HepG2 (cell line): ENCODE results near the gene ZNF777. TPM values are rescaled to one million over a fixed set of nuclear protein-coding genes. Genes with fewer than 3 reads are reported as not detected.

Experiments
- ATAC-seq: fragments of 200-7000 bp; cut with Tn5 transposase; 3 replicates; pipeline ENCODE4 v1.9.1; 2020; ENCODE audit warnings: mild to moderate bottlenecking, moderate library complexity
- BruUV-seq: library from RNA; stranded (reverse); fragments of 400-500 nt; replicated peaks from 2 replicates; lab custom pipeline; 2021; lab: Mats Ljungman, UMichigan
- CTCF ChIA-PET: fragments of 300-600 bp; formaldehyde crosslinking; extraction: SDS; loops from one replicate; lab custom pipeline; 2021; ENCODE audit warnings: low total read pairs, inconsistent platforms, low intra/inter-chr PET ratio; lab: Yijun Ruan, JAX
- POLR2A ChIA-PET: fragments of 350-600 bp; sonication (Branson Sonifier 250); formaldehyde crosslinking; loops from one replicate; lab custom pipeline; 2020; ENCODE audit warnings: antibody characterized with exemption, inconsistent platforms; lab: Yijun Ruan, JAX
- DNase-seq: peaks from one replicate; pipeline ENCODE4 v3.0.0-alpha.2; 2015; ENCODE audit warnings: low spot score
- FAIRE-seq: peaks from 3 replicates; lab custom pipeline; 2011; peaks lifted over from hg19 to GRCh38; lab: Jason Lieb, UNC
- H2AFZ ChIP-seq: one replicate; pipeline ENCODE4 v1.6.1; 2011; ENCODE audit warnings: low read length, inconsistent platforms
- H3K27ac ChIP-seq: fragments of 300-600 bp; 3 replicates; pipeline ENCODE4 v1.8.0; 2011; ENCODE audit warnings: mixed run types, mild to moderate bottlenecking, mixed read lengths, low read length, inconsistent platforms; ENCODE audit not compliant: insufficient read depth; ENCODE audit errors: extremely low read length
- H3K27me3 ChIP-seq, 2 experiments: fragments of 200-600 bp in 1 of 2; 2 replicates in 1 of 2; 3 replicates in 1 of 2; pipeline versions ENCODE4 v1.6.0 to v1.8.0; 2011; ENCODE audit warnings: low read length in 2 of 2, mild to moderate bottlenecking in 2 of 2, moderate library complexity in 2 of 2, inconsistent platforms in 1 of 2; ENCODE audit not compliant: insufficient read depth in 2 of 2, control insufficient read depth in 1 of 2
- H3K36me3 ChIP-seq, 2 experiments: fragments of 200-600 bp in 1 of 2; replicated peaks in 1 of 2; 2 replicates in 1 of 2; 3 replicates in 1 of 2; pipeline versions ENCODE4 v1.5.1 to v1.8.0; 2011; ENCODE audit warnings: low read length in 2 of 2, inconsistent platforms in 1 of 2; ENCODE audit not compliant: insufficient read depth in 2 of 2, control insufficient read depth in 1 of 2
- H3K4me1 ChIP-seq: 2 replicates; pipeline ENCODE4 v1.5.1; 2012; ENCODE audit warnings: low read length, inconsistent platforms; ENCODE audit not compliant: insufficient read depth
- H3K4me2 ChIP-seq: 2 replicates; pipeline ENCODE4 v1.6.0; 2011; ENCODE audit warnings: low read depth, low read length, inconsistent platforms
- H3K4me3 ChIP-seq, 3 experiments: fragments of 200-600 bp in 1 of 3; sonication (generic), shearing (Covaris generic) in 1 of 3; replicated peaks in 1 of 3; 2 replicates each; pipeline ENCODE4 v1.5.1; 2011 to 2016; ENCODE audit warnings: low read length in 3 of 3, inconsistent platforms in 2 of 3, low read depth in 2 of 3, mild to moderate bottlenecking in 2 of 3, control low read depth in 1 of 3, mixed read lengths in 1 of 3; ENCODE audit not compliant: insufficient read depth in 1 of 3
- H3K79me2 ChIP-seq: one replicate; pipeline ENCODE4 v1.6.1; 2011; ENCODE audit warnings: low read length, inconsistent platforms; ENCODE audit not compliant: insufficient read depth
- H3K9ac ChIP-seq: 2 replicates; pipeline ENCODE4 v1.6.0; 2011; ENCODE audit warnings: mild to moderate bottlenecking, low read depth, low read length, inconsistent platforms; ENCODE audit not compliant: insufficient read depth
- H3K9me3 ChIP-seq: 2 replicates; pipeline ENCODE4 v1.5.1; 2012; ENCODE audit warnings: mild to moderate bottlenecking, low read length
- H4K20me1 ChIP-seq: 2 replicates; pipeline ENCODE4 v1.6.0; 2011; ENCODE audit warnings: inconsistent platforms, mild to moderate bottlenecking, low read length, moderate library complexity; ENCODE audit not compliant: insufficient read depth
- HOXA5 ChIP-seq: sonication (generic); formaldehyde crosslinking; IDR thresholded peaks from 2 replicates; pipeline ENCODE4 v1.4.0; 2020; ENCODE audit warnings: missing genetic modification reagents
- MAFG ChIP-seq: sonication (generic); formaldehyde crosslinking; IDR thresholded peaks from 2 replicates; pipeline ENCODE4 v1.5.1; 2020; ENCODE audit warnings: mild to moderate bottlenecking, missing genetic modification reagents
- MAZ ChIP-seq, 2 experiments: sonication (generic) in 1 of 2; formaldehyde crosslinking in 1 of 2; IDR thresholded peaks; 2 replicates each; pipeline versions ENCODE4 v1.5.0 to v1.6.1; 2012 to 2020; ENCODE audit warnings: low read depth in 2 of 2, mild to moderate bottlenecking in 2 of 2, borderline replicate concordance in 1 of 2, improper control_type of control experiment in 1 of 2, low read length in 1 of 2, missing genetic modification reagents in 1 of 2, moderate library complexity in 1 of 2
- NAIF1 ChIP-seq: sonication (generic); formaldehyde crosslinking; IDR thresholded peaks from 2 replicates; pipeline ENCODE4 v1.5.0; 2020; ENCODE audit warnings: mild to moderate bottlenecking, missing genetic modification reagents, borderline replicate concordance
- PHB2 ChIP-seq: fragments of 450-650 bp; IDR thresholded peaks from 2 replicates; pipeline ENCODE4 v1.6.1; 2018; ENCODE audit not compliant: partially characterized antibody
- TMF1 ChIP-seq: sonication (generic); formaldehyde crosslinking; IDR thresholded peaks from 2 replicates; pipeline ENCODE4 v1.8.1; 2022; ENCODE audit warnings: low read depth, missing genetic modification reagents
- TP53 ChIP-seq: sonication (generic); formaldehyde crosslinking; conservative IDR thresholded peaks from 2 replicates; pipeline ENCODE4 v1.4.0; 2020; ENCODE audit warnings: missing genetic modification reagents
- ZNF737 ChIP-seq: sonication (generic); formaldehyde crosslinking; IDR thresholded peaks from 2 replicates; pipeline ENCODE4 v1.5.0; 2020; ENCODE audit warnings: missing genetic modification reagents, mild to moderate bottlenecking, borderline replicate concordance
- WGBS: methylation state at CpG from one replicate; pipeline ENCODE4 v1.1.6; 2017; ENCODE audit warnings: low lambda C conversion rate; 5-methylcytosine and 5-hydroxymethylcytosine counted together
- in situ Hi-C: cut with HindIII; loops from 2 replicates; pipeline ENCODE4 v1.10.0; 2017; ENCODE audit warnings: low pct_unique_long_range_greater_than_20kb; ENCODE audit not compliant: extremely low pct_ligation_motif_present
- intact Hi-C: fragments of 100-400 bp; cut with micrococcal nuclease; formaldehyde crosslinking; loops from one replicate; pipeline ENCODE4 v1.10.0; 2022; ENCODE audit not compliant: unreplicated experiment
- polyA plus RNA-seq, 8 experiments: library from polyadenylated mRNA; depleted of rRNA in 3 of 8; stranded (reverse) in 7 of 8; unstranded in 1 of 8; fragments of >200 nt; fragmentation: Illumina TruSeq in 4 of 8; extraction: Trizol in 4 of 8; gene quantifications; 2 replicates each; pipeline versions ENCODE4 v1.2.1 to v1.2.3, GENCODE V29; 2011 to 2016; ENCODE audit warnings: low read depth in 4 of 8, missing spikeins in 1 of 8, mixed read lengths in 1 of 8; ENCODE audit not compliant: insufficient read depth in 1 of 8
- total RNA-seq, 5 experiments: library from RNA; depleted of rRNA; stranded (reverse); fragments of >200 nt; fragmentation: Illumina TruSeq; extraction: Trizol; gene quantifications; 2 replicates each; pipeline ENCODE4 v1.2.3, GENCODE V29; 2016; ENCODE audit warnings: low read depth in 1 of 5
- TF ChIP-seq, protein P1 (sequence below): sonication (generic); formaldehyde crosslinking; IDR thresholded peaks from 2 replicates; pipeline ENCODE4 v1.8.0; 2022; ENCODE audit warnings: missing genetic modification reagents, mild to moderate bottlenecking, borderline replicate concordance
- TF ChIP-seq, protein P2 (sequence below): sonication (generic); formaldehyde crosslinking; IDR thresholded peaks from 2 replicates; pipeline ENCODE4 v1.4.0; 2020; ENCODE audit warnings: low read depth, mild to moderate bottlenecking, missing genetic modification reagents

Gene ZNF777
- total and polyA plus RNA-seq, 2 of the 13 experiments (the other 11 are each of a cell fraction or from before 2014, with no cell fraction given) = 3.8 to 6.0 TPM

DNA sequence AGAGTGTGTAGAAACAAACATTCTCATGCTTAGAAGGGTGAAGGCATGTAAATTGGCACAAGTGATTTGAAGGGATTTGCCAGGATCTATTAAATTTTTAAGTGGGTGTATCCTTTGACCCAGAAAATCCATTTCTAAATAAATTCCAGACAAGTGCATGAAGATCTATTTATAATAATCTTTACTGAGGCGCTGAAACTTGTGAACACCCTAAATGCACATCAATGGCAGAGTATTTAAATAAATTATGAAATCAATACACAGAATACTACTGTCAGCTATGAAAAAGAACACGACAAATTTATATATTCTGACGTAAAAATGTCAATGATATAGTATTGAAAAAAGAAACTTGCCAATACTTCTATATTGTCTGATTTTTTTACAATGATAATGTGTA, 17.9 kb downstream of the ZNF777 start:
- Histone ChIP-seq H3K27me3 (no peaks in the 10 kb centered on the region), H4K20me1 (no peaks in the 10 kb centered on the region), H3K4me1 (no peaks in the 10 kb centered on the region), H3K27ac (no peak overlapping the region), H3K4me2 (no peak overlapping the region), H3K79me2 (no peaks in the 10 kb centered on the region), H3K9ac (no peak overlapping the region), H3K9me3 (no peaks in the 10 kb centered on the region), H3K4me3 (no peak overlapping the region), H3K36me3 (peaks cover 11 to 49% of the 10 kb centered on the region in 2 experiments; a peak in 4 of 5 replicates), H2AFZ (no peak overlapping the region)
- ATAC-seq (no peak), DNase-seq (no peak), FAIRE-seq (no peak)
- ChIA-PET POLR2A (no interaction called here), CTCF (no interaction called here)
- 65% methylated on average over 3 of the region's 3 CpGs for WGBS
- in situ Hi-C loops (no loop called here), intact Hi-C loops (no loop called here)
- no TSS peak for BruUV-seq
- TF ChIP-seq ZNF737 (CRISPR knock-in tag) = no peak

DNA sequence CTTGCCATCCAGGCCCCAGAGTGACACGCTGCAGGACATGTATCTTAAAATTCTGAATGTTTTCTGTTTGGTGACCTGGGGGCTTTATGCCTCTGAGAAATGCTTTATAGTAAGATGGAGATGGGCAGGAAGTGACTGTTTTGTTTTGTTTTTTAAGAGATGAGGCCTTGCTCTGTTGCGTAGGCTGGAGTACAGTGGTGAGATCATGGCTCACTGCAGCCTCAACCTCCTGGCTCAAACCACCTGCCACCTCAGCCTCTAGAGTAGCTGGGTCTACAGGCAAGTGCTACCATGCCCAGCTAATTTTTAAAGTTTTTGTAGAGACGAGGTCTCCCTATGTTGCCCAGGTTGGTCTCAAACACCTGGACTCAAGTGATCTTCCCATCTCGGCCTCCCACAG, 20.6 kb downstream of the ZNF777 start:
- ChIA-PET POLR2A (no interaction called here), CTCF (no interaction called here)
- TF ChIP-seq TMF1 (CRISPR knock-in tag) (no peak), MAZ (IDR thresholded peaks at IDR 0.05; ENCODE audit: borderline replicate concordance, low read depth, low read length) (no peak), MAZ (CRISPR knock-in tag; IDR thresholded peaks at IDR 0.05; ENCODE audit: low read depth) (no peak), NAIF1 (CRISPR knock-in tag) (no peak), TP53 (no peak), HOXA5 (CRISPR knock-in tag) (no peak), PHB2 (no peak), MAFG (CRISPR knock-in tag) (no peak)
- TF ChIP-seq, protein P1, sequence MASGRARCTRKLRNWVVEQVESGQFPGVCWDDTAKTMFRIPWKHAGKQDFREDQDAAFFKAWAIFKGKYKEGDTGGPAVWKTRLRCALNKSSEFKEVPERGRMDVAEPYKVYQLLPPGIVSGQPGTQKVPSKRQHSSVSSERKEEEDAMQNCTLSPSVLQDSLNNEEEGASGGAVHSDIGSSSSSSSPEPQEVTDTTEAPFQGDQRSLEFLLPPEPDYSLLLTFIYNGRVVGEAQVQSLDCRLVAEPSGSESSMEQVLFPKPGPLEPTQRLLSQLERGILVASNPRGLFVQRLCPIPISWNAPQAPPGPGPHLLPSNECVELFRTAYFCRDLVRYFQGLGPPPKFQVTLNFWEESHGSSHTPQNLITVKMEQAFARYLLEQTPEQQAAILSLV (CRISPR knock-in tag) = no peak
- TF ChIP-seq, protein P2, sequence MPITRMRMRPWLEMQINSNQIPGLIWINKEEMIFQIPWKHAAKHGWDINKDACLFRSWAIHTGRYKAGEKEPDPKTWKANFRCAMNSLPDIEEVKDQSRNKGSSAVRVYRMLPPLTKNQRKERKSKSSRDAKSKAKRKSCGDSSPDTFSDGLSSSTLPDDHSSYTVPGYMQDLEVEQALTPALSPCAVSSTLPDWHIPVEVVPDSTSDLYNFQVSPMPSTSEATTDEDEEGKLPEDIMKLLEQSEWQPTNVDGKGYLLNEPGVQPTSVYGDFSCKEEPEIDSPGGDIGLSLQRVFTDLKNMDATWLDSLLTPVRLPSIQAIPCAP (CRISPR knock-in tag) = no peak
- Histone ChIP-seq H2AFZ (no peak overlapping the region), H3K9ac (no peak overlapping the region), H3K9me3 (no peaks in the 10 kb centered on the region), H3K4me1 (no peaks in the 10 kb centered on the region), H3K4me2 (no peak overlapping the region), H3K36me3 (peaks cover 8 to 46% of the 10 kb centered on the region in 2 experiments; a peak in 4 of 5 replicates), H3K27ac (no peak overlapping the region), H3K79me2 (no peaks in the 10 kb centered on the region), H3K27me3 (no peaks in the 10 kb centered on the region), H4K20me1 (no peaks in the 10 kb centered on the region), H3K4me3 (no peak overlapping the region)
- 74% methylated on average over 4 of the region's 4 CpGs for WGBS
- intact Hi-C loops (no loop called here), in situ Hi-C loops (no loop called here)
- FAIRE-seq (no peak), ATAC-seq (no peak), DNase-seq (no peak)
- no TSS peak for BruUV-seq
